WTC11 (cell line): ENCODE measurements around the gene CMBL. TPM values are rescaled to one million over a fixed set of nuclear protein-coding genes. Genes with fewer than 3 reads are reported as not detected.

Source experiments
- ATAC-seq: fragments of 200-7000 bp; cut with Tn5 transposase; 2 replicates; pipeline ENCODE4 v1.10.0; 2021; ENCODE audit warnings: mild to moderate bottlenecking, moderate library complexity
- CTCF ChIA-PET: fragments of 300-600 bp; sonication (Branson Sonifier 250); formaldehyde crosslinking; loops from one replicate; lab custom pipeline; 2021; ENCODE audit warnings: antibody characterized with exemption; lab: Charles Lee
- POLR2A ChIA-PET: fragments of 350-600 bp; sonication (Branson Sonifier 250); formaldehyde crosslinking; loops from one replicate; lab custom pipeline; 2021; ENCODE audit warnings: antibody characterized with exemption; lab: Charles Lee
- DNase-seq: peaks from one replicate; pipeline ENCODE4 v3.0.0; 2021; ENCODE audit warnings: low spot score
- H3K27ac Mint-ChIP-seq: 2 replicates; pipeline ENCODE4 v1.8.0; 2021; ENCODE audit warnings: mixed read lengths
- H3K27me3 Mint-ChIP-seq: 2 replicates; pipeline ENCODE4 v1.8.0; 2021; ENCODE audit warnings: low read depth, mild to moderate bottlenecking, moderate library complexity, mixed read lengths
- H3K36me3 Mint-ChIP-seq: 2 replicates; pipeline ENCODE4 v1.8.0; 2021; ENCODE audit warnings: mixed read lengths
- H3K4me1 Mint-ChIP-seq: 2 replicates; pipeline ENCODE4 v1.8.0; 2022; ENCODE audit warnings: mixed read lengths
- H3K4me3 Mint-ChIP-seq: 2 replicates; pipeline ENCODE4 v1.8.0; 2021; ENCODE audit warnings: mild to moderate bottlenecking, moderate library complexity, mixed read lengths
- H3K9me3 Mint-ChIP-seq: 2 replicates; pipeline ENCODE4 v1.8.0; 2021; ENCODE audit warnings: mixed read lengths
- ELF4 ChIP-seq: sonication (generic); formaldehyde crosslinking; IDR thresholded peaks from 2 replicates; pipeline ENCODE4 v1.8.1; 2022; ENCODE audit warnings: low read depth, mild to moderate bottlenecking, moderate library complexity, missing genetic modification reagents
- FOXP1 ChIP-seq: sonication (generic); formaldehyde crosslinking; IDR thresholded peaks from 2 replicates; pipeline ENCODE4 v1.8.0; 2022; ENCODE audit warnings: missing genetic modification reagents, mild to moderate bottlenecking, moderate library complexity, borderline replicate concordance
- KAT7 ChIP-seq: sonication (generic); formaldehyde crosslinking; IDR thresholded peaks from 2 replicates; pipeline ENCODE4 v1.8.1; 2023; ENCODE audit warnings: missing genetic modification reagents, mild to moderate bottlenecking, borderline replicate concordance
- MAX ChIP-seq: sonication (generic); formaldehyde crosslinking; IDR thresholded peaks from 2 replicates; pipeline ENCODE4 v1.8.0; 2022; ENCODE audit warnings: mild to moderate bottlenecking, missing genetic modification reagents
- MLX ChIP-seq: sonication (generic); formaldehyde crosslinking; IDR thresholded peaks from 2 replicates; pipeline ENCODE4 v1.8.1; 2023; ENCODE audit warnings: mild to moderate bottlenecking, missing genetic modification reagents, moderate library complexity
- USF1 ChIP-seq: sonication (generic); formaldehyde crosslinking; IDR thresholded peaks from 2 replicates; pipeline ENCODE4 v1.8.0; 2022; ENCODE audit warnings: mild to moderate bottlenecking, missing genetic modification reagents
- ZNF281 ChIP-seq: sonication (generic); formaldehyde crosslinking; IDR thresholded peaks from 2 replicates; pipeline ENCODE4 v1.8.0; 2023; ENCODE audit warnings: mild to moderate bottlenecking, missing genetic modification reagents
- ZNF317 ChIP-seq: sonication (generic); formaldehyde crosslinking; IDR thresholded peaks from 2 replicates; pipeline ENCODE4 v1.8.1; 2023; ENCODE audit warnings: low read depth, mild to moderate bottlenecking, moderate library complexity, missing genetic modification reagents, borderline replicate concordance
- total RNA-seq: library from RNA; stranded (reverse); gene quantifications from 3 replicates; pipeline ENCODE4 v1.2.3, GENCODE V29; 2021
- TF ChIP-seq, protein P1 (sequence below): fragments of 250-450 bp; sonication (Bioruptor Pico); IDR thresholded peaks from 2 replicates; pipeline ENCODE4 v2.1.2; 2022; ENCODE audit warnings: mild to moderate bottlenecking, moderate library complexity
- TF ChIP-seq, protein P2 (sequence below): fragments of 250-450 bp; sonication (Bioruptor Pico); IDR thresholded peaks from 2 replicates; pipeline ENCODE4 v1.9.0; 2021; ENCODE audit warnings: mild to moderate bottlenecking
- TF ChIP-seq, protein P3 (sequence below): sonication (generic); formaldehyde crosslinking; IDR thresholded peaks from 2 replicates; pipeline ENCODE4 v1.8.1; 2022; ENCODE audit warnings: missing genetic modification reagents, borderline replicate concordance
- TF ChIP-seq, protein P4 (sequence below): sonication (generic); formaldehyde crosslinking; IDR thresholded peaks from 2 replicates; pipeline ENCODE4 v1.8.0; 2023; ENCODE audit warnings: missing genetic modification reagents, mild to moderate bottlenecking, borderline replicate concordance
- TF ChIP-seq, protein P5 (sequence below): sonication (generic); formaldehyde crosslinking; IDR thresholded peaks from 2 replicates; pipeline ENCODE4 v1.8.0; 2023; ENCODE audit warnings: missing genetic modification reagents

The CMBL gene
- total RNA-seq, 1 experiment from 2014 or later = 34.0 TPM

- Mint-ChIP-seq H3K27ac (no peak overlapping the region), H3K9me3 (no peaks in the 10 kb centered on the region), H3K27me3 (no peaks in the 10 kb centered on the region), H3K4me3 (no peak overlapping the region), H3K4me1 (peaks cover 22% of the 10 kb centered on the region), H3K36me3 (peaks cover 10% of the 10 kb centered on the region)
- ChIA-PET CTCF (no interaction called here), POLR2A (no interaction called here)
- DNase-seq (no peak), ATAC-seq (no peak)
- TF ChIP-seq MAX (CRISPR knock-in tag) (no peak), ZNF281 (no peak), ELF4 (CRISPR knock-in tag) (no peak), FOXP1 (CRISPR knock-in tag) (no peak), KAT7 (CRISPR knock-in tag) (no peak), MLX (CRISPR knock-in tag) (no peak), USF1 (CRISPR knock-in tag) (no peak), ZNF317 (no peak)
- TF ChIP-seq, protein P1, sequence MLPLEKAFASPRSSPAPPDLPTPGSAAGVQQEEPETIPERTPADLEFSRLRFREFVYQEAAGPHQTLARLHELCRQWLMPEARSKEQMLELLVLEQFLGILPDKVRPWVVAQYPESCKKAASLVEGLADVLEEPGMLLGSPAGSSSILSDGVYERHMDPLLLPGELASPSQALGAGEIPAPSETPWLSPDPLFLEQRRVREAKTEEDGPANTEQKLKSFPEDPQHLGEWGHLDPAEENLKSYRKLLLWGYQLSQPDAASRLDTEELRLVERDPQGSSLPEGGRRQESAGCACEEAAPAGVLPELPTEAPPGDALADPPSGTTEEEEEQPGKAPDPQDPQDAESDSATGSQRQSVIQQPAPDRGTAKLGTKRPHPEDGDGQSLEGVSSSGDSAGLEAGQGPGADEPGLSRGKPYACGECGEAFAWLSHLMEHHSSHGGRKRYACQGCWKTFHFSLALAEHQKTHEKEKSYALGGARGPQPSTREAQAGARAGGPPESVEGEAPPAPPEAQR (CRISPR knock-in tag) = no peak
- TF ChIP-seq, protein P2, sequence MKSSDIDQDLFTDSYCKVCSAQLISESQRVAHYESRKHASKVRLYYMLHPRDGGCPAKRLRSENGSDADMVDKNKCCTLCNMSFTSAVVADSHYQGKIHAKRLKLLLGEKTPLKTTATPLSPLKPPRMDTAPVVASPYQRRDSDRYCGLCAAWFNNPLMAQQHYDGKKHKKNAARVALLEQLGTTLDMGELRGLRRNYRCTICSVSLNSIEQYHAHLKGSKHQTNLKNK (CRISPR knock-in tag) = no peak
- TF ChIP-seq, protein P3, sequence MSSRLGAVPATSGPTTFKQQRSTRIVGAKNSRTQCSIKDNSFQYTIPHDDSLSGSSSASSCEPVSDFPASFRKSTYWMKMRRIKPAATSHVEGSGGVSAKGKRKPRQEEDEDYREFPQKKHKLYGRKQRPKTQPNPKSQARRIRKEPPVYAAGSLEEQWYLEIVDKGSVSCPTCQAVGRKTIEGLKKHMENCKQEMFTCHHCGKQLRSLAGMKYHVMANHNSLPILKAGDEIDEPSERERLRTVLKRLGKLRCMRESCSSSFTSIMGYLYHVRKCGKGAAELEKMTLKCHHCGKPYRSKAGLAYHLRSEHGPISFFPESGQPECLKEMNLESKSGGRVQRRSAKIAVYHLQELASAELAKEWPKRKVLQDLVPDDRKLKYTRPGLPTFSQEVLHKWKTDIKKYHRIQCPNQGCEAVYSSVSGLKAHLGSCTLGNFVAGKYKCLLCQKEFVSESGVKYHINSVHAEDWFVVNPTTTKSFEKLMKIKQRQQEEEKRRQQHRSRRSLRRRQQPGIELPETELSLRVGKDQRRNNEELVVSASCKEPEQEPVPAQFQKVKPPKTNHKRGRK = no peak
- TF ChIP-seq, protein P4, sequence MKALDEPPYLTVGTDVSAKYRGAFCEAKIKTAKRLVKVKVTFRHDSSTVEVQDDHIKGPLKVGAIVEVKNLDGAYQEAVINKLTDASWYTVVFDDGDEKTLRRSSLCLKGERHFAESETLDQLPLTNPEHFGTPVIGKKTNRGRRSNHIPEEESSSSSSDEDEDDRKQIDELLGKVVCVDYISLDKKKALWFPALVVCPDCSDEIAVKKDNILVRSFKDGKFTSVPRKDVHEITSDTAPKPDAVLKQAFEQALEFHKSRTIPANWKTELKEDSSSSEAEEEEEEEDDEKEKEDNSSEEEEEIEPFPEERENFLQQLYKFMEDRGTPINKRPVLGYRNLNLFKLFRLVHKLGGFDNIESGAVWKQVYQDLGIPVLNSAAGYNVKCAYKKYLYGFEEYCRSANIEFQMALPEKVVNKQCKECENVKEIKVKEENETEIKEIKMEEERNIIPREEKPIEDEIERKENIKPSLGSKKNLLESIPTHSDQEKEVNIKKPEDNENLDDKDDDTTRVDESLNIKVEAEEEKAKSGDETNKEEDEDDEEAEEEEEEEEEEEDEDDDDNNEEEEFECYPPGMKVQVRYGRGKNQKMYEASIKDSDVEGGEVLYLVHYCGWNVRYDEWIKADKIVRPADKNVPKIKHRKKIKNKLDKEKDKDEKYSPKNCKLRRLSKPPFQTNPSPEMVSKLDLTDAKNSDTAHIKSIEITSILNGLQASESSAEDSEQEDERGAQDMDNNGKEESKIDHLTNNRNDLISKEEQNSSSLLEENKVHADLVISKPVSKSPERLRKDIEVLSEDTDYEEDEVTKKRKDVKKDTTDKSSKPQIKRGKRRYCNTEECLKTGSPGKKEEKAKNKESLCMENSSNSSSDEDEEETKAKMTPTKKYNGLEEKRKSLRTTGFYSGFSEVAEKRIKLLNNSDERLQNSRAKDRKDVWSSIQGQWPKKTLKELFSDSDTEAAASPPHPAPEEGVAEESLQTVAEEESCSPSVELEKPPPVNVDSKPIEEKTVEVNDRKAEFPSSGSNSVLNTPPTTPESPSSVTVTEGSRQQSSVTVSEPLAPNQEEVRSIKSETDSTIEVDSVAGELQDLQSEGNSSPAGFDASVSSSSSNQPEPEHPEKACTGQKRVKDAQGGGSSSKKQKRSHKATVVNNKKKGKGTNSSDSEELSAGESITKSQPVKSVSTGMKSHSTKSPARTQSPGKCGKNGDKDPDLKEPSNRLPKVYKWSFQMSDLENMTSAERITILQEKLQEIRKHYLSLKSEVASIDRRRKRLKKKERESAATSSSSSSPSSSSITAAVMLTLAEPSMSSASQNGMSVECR (CRISPR knock-in tag) = no peak
- TF ChIP-seq, protein P5, sequence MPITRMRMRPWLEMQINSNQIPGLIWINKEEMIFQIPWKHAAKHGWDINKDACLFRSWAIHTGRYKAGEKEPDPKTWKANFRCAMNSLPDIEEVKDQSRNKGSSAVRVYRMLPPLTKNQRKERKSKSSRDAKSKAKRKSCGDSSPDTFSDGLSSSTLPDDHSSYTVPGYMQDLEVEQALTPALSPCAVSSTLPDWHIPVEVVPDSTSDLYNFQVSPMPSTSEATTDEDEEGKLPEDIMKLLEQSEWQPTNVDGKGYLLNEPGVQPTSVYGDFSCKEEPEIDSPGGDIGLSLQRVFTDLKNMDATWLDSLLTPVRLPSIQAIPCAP (CRISPR knock-in tag) = no peak
Measured at GRCh38 chr5:10246761-10247160, 60.9 kb downstream of the CMBL start.
